ENCODE results near the gene SPOP.
A peak's percentile ranks its signal among the peaks of the same experiment; 100 is the strongest.

The SPOP gene

GRCh38 chr17:49688848-49689247, 11.0 kb upstream of the SPOP start:
- no peak overlapping the region for H3K4me3 ChIP-seq (ENCODE audit: low read depth, low read length)
- POLR2A ChIA-PET, result interaction anchor here (0.6 kb wide), 1 partner anchor 15 kb away, joined by 3 read pairs; no protein-coding TSS in a partner anchor

DNA sequence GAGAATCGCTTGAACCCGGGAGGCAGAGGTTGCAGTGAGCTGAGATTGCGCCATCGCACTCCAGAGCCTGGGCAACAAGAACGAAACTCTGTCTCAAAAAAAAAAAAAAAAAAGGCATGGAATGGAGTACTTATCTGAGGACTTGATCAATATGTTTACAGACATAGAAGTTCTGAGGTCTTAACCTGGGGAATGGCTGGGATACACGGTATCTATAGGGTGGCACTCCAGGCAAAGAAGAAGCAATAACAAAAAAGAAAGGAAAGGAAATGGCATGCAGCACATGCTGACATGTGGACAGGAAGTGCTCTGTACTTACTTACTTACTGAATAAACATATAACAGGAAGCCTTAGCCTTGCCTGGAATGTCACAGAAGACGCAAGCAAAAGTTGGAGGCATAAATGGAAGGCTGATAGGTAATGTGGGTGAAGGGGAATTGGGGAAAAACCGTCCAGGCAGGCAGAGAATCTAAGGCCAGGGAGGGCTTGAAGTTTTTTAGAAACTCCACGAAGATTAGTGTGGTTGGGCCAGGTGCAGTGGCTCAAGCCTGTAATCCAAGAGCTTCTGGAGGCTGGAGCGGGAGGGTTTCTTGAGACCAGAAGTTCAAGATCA, 10.1 kb upstream of the SPOP start:
- Histone ChIP-seq H3K4me1 (ENCODE audit: control insufficient read depth, insufficient read depth, low read length) (no peaks in the 10 kb centered on the region), H3K9me3 (ENCODE audit: control insufficient read depth, insufficient read depth, low read depth, low read length) (no peaks in the 10 kb centered on the region), H3K27ac (ENCODE audit: extremely low read depth, low read depth, low read length) (no peak overlapping the region), H3K36me3 (ENCODE audit: control insufficient read depth in 2 of 2, insufficient read depth in 1 of 2, low read length in 2 of 2) (no peaks in the 10 kb centered on the region), H3K4me3 (ENCODE audit: low read depth, low read length) (no peak overlapping the region)
- POLR2A ChIA-PET, result no interaction called here
- CTCF ChIA-PET, result interaction anchor here (0.7 to 27.1 kb wide), 4 partner anchors 112 to 310 kb away, joined by 4 to 486 read pairs (median 6); partner anchors contain the start of gene NXPH3
- TF ChIP-seq ZNF184 (tag by site-specific recombination; IDR thresholded peaks at IDR 0.05), result no peak
- no peak for TF ChIP-seq ZNF555 (tag by site-specific recombination; conservative IDR thresholded peaks at IDR 0.05)
- no peak for TF ChIP-seq ZBTB10 (tag by site-specific recombination; IDR thresholded peaks at IDR 0.05)
- TF ChIP-seq INSM2 (tag by site-specific recombination; IDR thresholded peaks at IDR 0.05), result no peak
- TF ChIP-seq SP3 (tag by site-specific recombination; IDR thresholded peaks at IDR 0.05), result no peak
- TF ChIP-seq ZNF132 (tag by site-specific recombination; IDR thresholded peaks at IDR 0.05; ENCODE audit: borderline replicate concordance), result no peak
- TF ChIP-seq HOXD13 (CRISPR knock-in tag; IDR thresholded peaks at IDR 0.05; ENCODE audit: borderline replicate concordance), result no peak

More at GRCh38 chr17:49688848-49689247, 11.0 kb upstream of the SPOP start:
- Histone ChIP-seq H3K4me1 (ENCODE audit: control insufficient read depth, insufficient read depth, low read length) (no peaks in the 10 kb centered on the region), H3K36me3 (ENCODE audit: control insufficient read depth in 2 of 2, insufficient read depth in 1 of 2, low read length in 2 of 2) (no peaks in the 10 kb centered on the region), H3K9me3 (ENCODE audit: control insufficient read depth, insufficient read depth, low read depth, low read length) (no peaks in the 10 kb centered on the region), H3K27ac (ENCODE audit: extremely low read depth, low read depth, low read length) (no peak overlapping the region)
- CTCF ChIA-PET, result interaction anchor here (0.6 to 27.1 kb wide), 7 partner anchors 9 to 437 kb away, joined by 3 to 486 read pairs (median 4); partner anchors contain the start of gene NXPH3
- TF ChIP-seq, protein P1, sequence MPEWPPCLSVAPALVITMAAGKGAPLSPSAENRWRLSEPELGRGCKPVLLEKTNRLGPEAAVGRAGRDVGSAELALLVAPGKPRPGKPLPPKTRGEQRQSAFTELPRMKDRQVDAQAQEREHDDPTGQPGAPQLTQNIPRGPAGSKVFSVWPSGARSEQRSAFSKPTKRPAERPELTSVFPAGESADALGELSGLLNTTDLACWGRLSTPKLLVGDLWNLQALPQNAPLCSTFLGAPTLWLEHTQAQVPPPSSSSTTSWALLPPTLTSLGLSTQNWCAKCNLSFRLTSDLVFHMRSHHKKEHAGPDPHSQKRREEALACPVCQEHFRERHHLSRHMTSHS (tag by site-specific recombination; IDR thresholded peaks at IDR 0.05), result no peak
- peak; percentile 68 for TF ChIP-seq PRDM1 (tag by site-specific recombination; IDR thresholded peaks at IDR 0.05)

GRCh38 chr17:49681106-49681979, 3.4 kb upstream of the SPOP start:
- Histone ChIP-seq H3K36me3 (ENCODE audit: control insufficient read depth in 2 of 2, insufficient read depth in 1 of 2, low read length in 2 of 2) (no peaks in the 10 kb centered on the region), H3K27ac (ENCODE audit: extremely low read depth, low read depth, low read length) (no peak overlapping the region), H3K4me1 (ENCODE audit: control insufficient read depth, insufficient read depth, low read length) (peaks cover 3% of the 10 kb centered on the region; the same call in 1 of the 2 replicates), H3K4me3 (ENCODE audit: low read depth, low read length) (no peak overlapping the region), H3K9me3 (ENCODE audit: control insufficient read depth, insufficient read depth, low read depth, low read length) (no peaks in the 10 kb centered on the region)
- ChIA-PET CTCF (interaction anchor here (0.6 to 1.9 kb wide), 10 partner anchors 9 to 170 kb away, joined by 3 to 11 read pairs (median 4); no protein-coding TSS in a partner anchor), POLR2A (no interaction called here)
- no peak for TF ChIP-seq GLI4 (tag by site-specific recombination; IDR thresholded peaks at IDR 0.05)
- 0 out of 2 replicates have a peak, but pooled peaks have one; percentile 24 for TF ChIP-seq ZNF600 (tag by site-specific recombination; IDR thresholded peaks at IDR 0.05)
